ENCODE results near the gene GRB10.

DNA sequence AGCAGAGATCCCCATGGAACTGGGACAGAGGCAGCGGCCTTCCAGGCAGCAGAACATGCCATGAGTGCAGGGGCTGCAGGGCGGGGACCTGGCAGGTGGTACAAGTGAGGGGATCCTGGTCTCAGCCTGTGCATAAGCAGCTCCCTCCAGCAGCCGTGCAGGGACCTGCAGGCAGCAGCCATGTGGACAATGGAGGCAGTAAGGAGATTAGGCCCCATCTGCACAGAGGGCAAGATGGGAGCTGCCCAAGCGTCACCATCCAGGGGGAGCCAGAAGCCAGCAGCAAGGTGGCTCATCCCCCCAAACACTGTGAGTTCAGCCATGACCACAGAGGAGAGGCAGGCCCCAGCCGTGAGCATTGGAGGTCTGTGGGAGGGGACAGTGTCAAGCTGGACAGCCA, 220.6 kb downstream of the GRB10 start:
- TF ChIP-seq, protein P1, sequence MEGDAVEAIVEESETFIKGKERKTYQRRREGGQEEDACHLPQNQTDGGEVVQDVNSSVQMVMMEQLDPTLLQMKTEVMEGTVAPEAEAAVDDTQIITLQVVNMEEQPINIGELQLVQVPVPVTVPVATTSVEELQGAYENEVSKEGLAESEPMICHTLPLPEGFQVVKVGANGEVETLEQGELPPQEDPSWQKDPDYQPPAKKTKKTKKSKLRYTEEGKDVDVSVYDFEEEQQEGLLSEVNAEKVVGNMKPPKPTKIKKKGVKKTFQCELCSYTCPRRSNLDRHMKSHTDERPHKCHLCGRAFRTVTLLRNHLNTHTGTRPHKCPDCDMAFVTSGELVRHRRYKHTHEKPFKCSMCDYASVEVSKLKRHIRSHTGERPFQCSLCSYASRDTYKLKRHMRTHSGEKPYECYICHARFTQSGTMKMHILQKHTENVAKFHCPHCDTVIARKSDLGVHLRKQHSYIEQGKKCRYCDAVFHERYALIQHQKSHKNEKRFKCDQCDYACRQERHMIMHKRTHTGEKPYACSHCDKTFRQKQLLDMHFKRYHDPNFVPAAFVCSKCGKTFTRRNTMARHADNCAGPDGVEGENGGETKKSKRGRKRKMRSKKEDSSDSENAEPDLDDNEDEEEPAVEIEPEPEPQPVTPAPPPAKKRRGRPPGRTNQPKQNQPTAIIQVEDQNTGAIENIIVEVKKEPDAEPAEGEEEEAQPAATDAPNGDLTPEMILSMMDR (IDR thresholded peaks at IDR 0.05 in 4 of 5, conservative IDR thresholded peaks at IDR 0.05 in 1 of 5) = no peak
- TF ChIP-seq POLR2A (IDR thresholded peaks at IDR 0.05) = no peak
